NCI-H1930 (cell line): ENCODE results near the gene SLC44A1.

Experiments
- DNase-seq, 2 experiments: peaks; one replicate each; lab custom pipeline; 2025; lab: John Stamatoyannopoulos, UW

SLC44A1 gene

GRCh38 chr9:105473221-105473620 lies 228.8 kb downstream of the SLC44A1 start:
- DNase-seq = no peak

DNA sequence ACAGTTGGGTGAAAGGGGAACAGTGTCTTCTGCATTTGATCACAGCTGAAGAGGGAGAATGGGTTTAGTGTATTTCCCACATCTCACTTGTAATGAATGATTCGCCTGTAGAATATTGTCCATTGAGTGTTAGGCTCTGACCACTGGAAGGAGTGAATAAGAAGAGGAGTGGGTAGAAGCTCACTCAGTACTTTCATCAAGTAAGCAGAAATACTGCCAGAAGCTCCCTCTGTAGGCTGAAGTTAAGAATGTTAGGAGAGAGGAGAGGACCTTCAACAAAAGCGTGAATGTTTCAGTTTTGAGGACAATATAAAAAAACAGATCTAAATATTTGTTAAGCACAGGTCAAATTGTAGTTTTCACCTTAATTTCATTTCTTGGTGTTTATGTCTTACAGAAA lies 230.9 kb downstream of the SLC44A1 start:
- DNase-seq = no peak

GRCh38 chr9:105479846-105480245 lies 235.4 kb downstream of the SLC44A1 start:
- no peak for DNase-seq

GRCh38 chr9:105483618-105484017 lies 239.2 kb downstream of the SLC44A1 start:
- no peak for DNase-seq

GRCh38 chr9:105484226-105484625 lies 239.8 kb downstream of the SLC44A1 start:
- no peak for DNase-seq

DNA sequence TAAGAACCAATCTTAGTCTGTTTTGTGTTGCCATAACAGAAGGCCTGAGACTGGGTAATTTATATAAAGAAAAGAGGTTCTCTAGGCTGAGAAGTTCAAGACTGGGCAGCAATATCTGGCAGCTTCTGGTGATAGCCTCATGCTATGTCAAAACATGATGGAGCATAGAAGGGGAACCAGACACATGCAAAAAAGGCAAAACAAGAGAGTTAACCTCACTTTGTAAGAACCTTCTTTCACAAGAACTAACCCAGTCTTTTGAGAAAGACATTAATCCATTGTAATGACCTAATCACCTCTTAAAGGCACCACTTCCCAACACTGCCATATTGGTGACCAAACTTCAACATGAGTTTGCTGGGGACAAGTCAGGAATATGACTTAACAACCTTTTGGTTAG lies 240.7 kb downstream of the SLC44A1 start:
- no peak for DNase-seq
